Gastroesophageal sphincter (tissue), 4 donors: Measurements from ENCODE around the gene SAP130. TPM values are rescaled to one million over a fixed set of nuclear protein-coding genes. Genes with fewer than 3 reads are reported as not detected.

ENCODE experiments used
- ATAC-seq: fragments of 150-250 bp; one replicate; pipeline ENCODE4 v1.9.1; 2016; ENCODE audit warnings: mild to moderate bottlenecking, moderate library complexity
- H3K27ac ChIP-seq, 4 donors: fragments of 200-600 bp; sonication (generic) in 3 of 4; 1 replicate in 3 of 4; 2 replicates in 1 of 4; pipeline ENCODE4 v1.5.1; 2016 to 2019
- H3K27me3 ChIP-seq: fragments of 200-600 bp; sonication (generic); one replicate; pipeline ENCODE4 v1.5.1; 2019
- H3K36me3 ChIP-seq, 2 donors: fragments of 200-600 bp; sonication (generic); one replicate each; pipeline ENCODE4 v1.5.1; 2019; ENCODE audit warnings: control low read depth in 1 of 2
- H3K4me1 ChIP-seq, 3 donors: fragments of 200-600 bp; sonication (generic); 1 replicate in 2 of 3; 2 replicates in 1 of 3; pipeline ENCODE4 v1.5.1; 2016 to 2019; ENCODE audit warnings: control low read depth in 2 of 3
- H3K4me3 ChIP-seq, 2 donors: fragments of 200-600 bp; sonication (generic); one replicate each; pipeline ENCODE4 v1.5.1; 2019; ENCODE audit warnings: mild to moderate bottlenecking in 1 of 2, moderate library complexity in 1 of 2
- H3K9me3 ChIP-seq, 3 donors: fragments of 200-600 bp; sonication (generic); one replicate each; pipeline ENCODE4 v1.5.1; 2017 to 2019; ENCODE audit warnings: control low read depth in 2 of 3
- EP300 ChIP-seq: sonication (generic); formaldehyde crosslinking; IDR thresholded peaks from one replicate; pipeline ENCODE4 v1.6.1; 2017; ENCODE audit warnings: antibody characterized with exemption, mild to moderate bottlenecking
- POLR2A ChIP-seq, 2 donors: fragments of 450-650 bp; IDR thresholded peaks; one replicate each; pipeline ENCODE4 v1.6.1; 2017; ENCODE audit warnings: antibody characterized with exemption in 2 of 2, mild to moderate bottlenecking in 2 of 2, moderate library complexity in 1 of 2
- POLR2AphosphoS5 ChIP-seq: sonication (generic); formaldehyde crosslinking; IDR thresholded peaks from one replicate; pipeline ENCODE4 v1.6.1; 2017; ENCODE audit warnings: antibody characterized with exemption
- WGBS, 2 donors: methylation state at CpG; one replicate each; pipeline ENCODE4 v1.1.5; 2018; ENCODE audit warnings: low coverage in 1 of 2; 5-methylcytosine and 5-hydroxymethylcytosine counted together
- total RNA-seq, 4 donors: library from RNA; depleted of rRNA; stranded (reverse); fragments of >200 nt; gene quantifications; one replicate each; pipeline ENCODE4 v1.1.0, GENCODE V29; 2016
- TF ChIP-seq, protein P1 (sequence below), 4 experiments: fragments of 200-600 bp in 2 of 4; fragments of 450-650 bp in 2 of 4; sonication (generic) in 1 of 4; IDR thresholded peaks; one replicate each; pipeline ENCODE4 v1.5.1; 2017 to 2019; ENCODE audit warnings: antibody characterized with exemption in 4 of 4, mild to moderate bottlenecking in 2 of 4, moderate library complexity in 2 of 4

Gene SAP130
- total RNA-seq, 4 donors from 2014 or later, result 6.9 to 13.4 (median 9.7) TPM

DNA sequence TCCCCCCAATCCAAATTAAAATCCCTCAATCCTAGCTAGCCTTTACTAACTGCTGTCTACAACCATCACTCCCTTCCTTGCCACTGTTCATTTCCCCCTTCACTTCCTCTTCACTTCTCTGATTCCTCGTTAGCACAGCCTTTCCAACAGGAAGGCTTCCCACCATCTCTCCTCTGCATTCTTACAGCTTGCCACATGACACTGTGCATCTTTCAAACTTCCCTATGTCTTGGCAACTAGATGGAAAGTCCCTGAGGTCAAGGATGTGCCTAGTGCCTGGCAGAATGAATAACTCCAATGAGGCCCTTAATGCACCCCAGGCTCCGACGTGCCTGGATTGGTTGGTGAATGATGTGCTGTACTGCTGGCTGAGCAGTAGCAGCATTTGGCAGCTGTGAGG, 15.2 kb downstream of the SAP130 start:
- TF ChIP-seq, protein P1, sequence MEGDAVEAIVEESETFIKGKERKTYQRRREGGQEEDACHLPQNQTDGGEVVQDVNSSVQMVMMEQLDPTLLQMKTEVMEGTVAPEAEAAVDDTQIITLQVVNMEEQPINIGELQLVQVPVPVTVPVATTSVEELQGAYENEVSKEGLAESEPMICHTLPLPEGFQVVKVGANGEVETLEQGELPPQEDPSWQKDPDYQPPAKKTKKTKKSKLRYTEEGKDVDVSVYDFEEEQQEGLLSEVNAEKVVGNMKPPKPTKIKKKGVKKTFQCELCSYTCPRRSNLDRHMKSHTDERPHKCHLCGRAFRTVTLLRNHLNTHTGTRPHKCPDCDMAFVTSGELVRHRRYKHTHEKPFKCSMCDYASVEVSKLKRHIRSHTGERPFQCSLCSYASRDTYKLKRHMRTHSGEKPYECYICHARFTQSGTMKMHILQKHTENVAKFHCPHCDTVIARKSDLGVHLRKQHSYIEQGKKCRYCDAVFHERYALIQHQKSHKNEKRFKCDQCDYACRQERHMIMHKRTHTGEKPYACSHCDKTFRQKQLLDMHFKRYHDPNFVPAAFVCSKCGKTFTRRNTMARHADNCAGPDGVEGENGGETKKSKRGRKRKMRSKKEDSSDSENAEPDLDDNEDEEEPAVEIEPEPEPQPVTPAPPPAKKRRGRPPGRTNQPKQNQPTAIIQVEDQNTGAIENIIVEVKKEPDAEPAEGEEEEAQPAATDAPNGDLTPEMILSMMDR (IDR thresholded peaks at IDR 0.05), result no peak
- TF ChIP-seq POLR2AphosphoS5, result no peak
- no peak for TF ChIP-seq POLR2A (IDR thresholded peaks at IDR 0.05)
- no peak for TF ChIP-seq EP300
- H3K9me3 ChIP-seq, result no peaks in the 10 kb centered on the region
- ATAC-seq, result no peak
- H3K4me3 ChIP-seq, result no peak overlapping the region
- peaks cover 11 to 100% of the 10 kb centered on the region in 2 donors for H3K36me3 ChIP-seq
- H3K4me1 ChIP-seq, result no peaks in the 10 kb centered on the region
- H3K27ac ChIP-seq, result no peak overlapping the region
- WGBS, 2 donors, result 78 to 89% methylated on average over 1 to 3 of the region's 3 CpGs
- H3K27me3 ChIP-seq, result no peaks in the 10 kb centered on the region

DNA sequence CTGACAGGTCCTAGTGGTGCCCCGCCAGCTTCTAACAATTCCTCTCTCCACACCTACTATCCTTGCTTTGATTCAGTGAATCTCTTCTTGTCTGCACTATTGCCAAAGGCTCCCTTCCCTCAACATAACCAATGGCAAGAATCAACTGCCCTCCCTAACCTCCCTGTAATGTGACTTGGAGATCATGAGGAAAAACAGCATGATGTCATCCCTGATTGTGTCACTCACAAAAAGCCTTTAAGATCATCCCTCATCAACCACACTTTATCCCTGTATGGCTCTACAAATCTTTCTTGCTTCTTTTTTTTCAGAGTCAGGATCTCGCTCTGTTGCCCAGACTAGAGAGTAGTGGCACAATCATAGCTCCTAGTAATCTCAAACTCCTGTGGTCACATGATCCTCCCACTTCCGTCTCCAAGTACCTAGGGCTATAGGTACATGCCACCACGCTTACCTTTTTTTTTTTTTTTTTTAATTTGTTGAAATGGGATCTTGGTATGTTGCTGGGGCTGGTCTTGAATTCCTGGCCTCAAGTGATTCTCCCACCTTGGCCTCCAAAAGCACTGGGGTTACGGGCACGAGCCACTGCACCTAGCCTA, 19.7 kb downstream of the SAP130 start:
- peaks cover 11 to 99% of the 10 kb centered on the region in 2 donors for H3K36me3 ChIP-seq
- no peak overlapping the region for H3K4me3 ChIP-seq
- no peak overlapping the region for H3K27ac ChIP-seq
- WGBS, 2 donors, result 88 to 90% methylated on average over 5 to 6 of the region's 6 CpGs
- no peaks in the 10 kb centered on the region for H3K9me3 ChIP-seq
- no peak for TF ChIP-seq EP300
- TF ChIP-seq POLR2A (IDR thresholded peaks at IDR 0.05), result no peak
- TF ChIP-seq POLR2AphosphoS5, result no peak
- TF ChIP-seq, protein P1 (IDR thresholded peaks at IDR 0.05), result no peak
- no peaks in the 10 kb centered on the region for H3K4me1 ChIP-seq
- ATAC-seq, result no peak
- H3K27me3 ChIP-seq, result no peaks in the 10 kb centered on the region

DNA sequence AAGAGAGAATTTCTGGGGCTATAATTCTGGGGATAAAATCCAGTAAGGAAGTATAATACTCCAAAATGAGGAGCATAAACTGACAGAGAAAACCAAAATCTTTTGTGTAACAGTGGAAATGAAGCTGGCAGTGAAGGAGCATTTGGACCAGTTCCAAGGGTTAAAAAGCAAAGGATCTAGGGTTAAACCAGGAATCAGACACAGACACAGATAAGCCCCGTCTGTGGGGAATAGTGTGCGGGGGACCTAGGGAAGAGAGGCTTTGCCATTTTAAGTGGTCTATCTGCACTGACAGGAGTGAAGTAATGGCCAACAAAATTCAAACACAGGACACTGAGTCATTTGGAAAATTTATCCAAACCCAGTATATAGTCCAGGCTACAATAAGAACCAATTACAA, 23.4 kb downstream of the SAP130 start:
- Histone ChIP-seq H3K4me3 (no peak overlapping the region), H3K27ac (no peak overlapping the region), H3K9me3 (no peaks in the 10 kb centered on the region), H3K36me3 (peaks cover under 1 to 99% of the 10 kb centered on the region in 2 donors), H3K27me3 (no peaks in the 10 kb centered on the region), H3K4me1 (no peaks in the 10 kb centered on the region)
- TF ChIP-seq POLR2AphosphoS5 (no peak), POLR2A (IDR thresholded peaks at IDR 0.05) (no peak), EP300 (no peak)
- TF ChIP-seq, protein P1 (IDR thresholded peaks at IDR 0.05), result no peak
- 56% methylated on average over 2 of the region's 2 CpGs; no CpG with 5 or more reads in 1 of the 2 donors for WGBS, 2 donors
- ATAC-seq, result no peak

DNA sequence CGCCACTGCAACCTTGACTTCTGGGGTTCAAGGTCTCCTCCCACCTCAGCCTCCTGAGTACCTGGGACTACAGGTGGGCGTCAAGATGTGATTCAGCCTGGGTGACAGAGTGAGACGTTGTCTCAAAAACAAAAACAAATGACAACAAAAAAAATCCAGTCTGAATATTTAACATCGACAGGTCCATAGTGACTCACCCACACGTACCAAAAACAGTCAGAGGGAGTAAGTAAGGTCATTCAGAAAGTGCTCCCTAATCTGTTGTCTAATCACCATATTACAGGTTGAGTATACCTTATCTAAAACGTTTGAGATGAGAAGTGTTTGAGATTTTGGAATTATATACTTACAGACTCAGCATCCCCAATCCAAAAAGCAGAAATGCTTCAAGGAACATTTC, 24.4 kb downstream of the SAP130 start:
- 81 to 100% methylated on average over 3 to 6 of the region's 6 CpGs for WGBS, 2 donors
- no peaks in the 10 kb centered on the region for H3K4me1 ChIP-seq
- no peak for ATAC-seq
- H3K9me3 ChIP-seq, result no peaks in the 10 kb centered on the region
- TF ChIP-seq, protein P1 (IDR thresholded peaks at IDR 0.05), result no peak
- TF ChIP-seq POLR2A (IDR thresholded peaks at IDR 0.05) (no peak), POLR2AphosphoS5 (no peak), EP300 (no peak)
- no peak overlapping the region for H3K4me3 ChIP-seq
- peaks cover 0 to 99% of the 10 kb centered on the region in 2 donors for H3K36me3 ChIP-seq
- no peaks in the 10 kb centered on the region for H3K27me3 ChIP-seq
- no peak overlapping the region for H3K27ac ChIP-seq

DNA sequence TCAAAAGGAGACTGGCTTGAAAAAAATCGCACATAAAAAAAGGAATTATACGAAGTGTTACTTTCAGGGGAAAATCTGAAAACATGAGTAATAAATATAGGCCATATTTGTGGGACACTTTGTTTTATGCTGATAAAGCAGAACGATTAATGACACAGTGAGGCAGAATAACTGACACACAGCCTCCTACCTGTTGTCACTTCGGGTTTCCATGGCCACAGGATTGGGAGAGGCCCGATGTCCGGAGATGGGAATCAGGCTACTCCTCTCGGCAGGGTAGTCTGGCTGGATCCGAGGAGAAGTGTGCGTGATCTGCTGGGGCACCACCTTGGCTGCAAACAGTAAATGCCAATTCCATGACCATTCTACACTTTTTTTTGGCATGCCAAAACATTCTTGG, 31.7 kb downstream of the SAP130 start:
- TF ChIP-seq POLR2AphosphoS5 (no peak), EP300 (no peak), POLR2A (IDR thresholded peaks at IDR 0.05) (no peak)
- TF ChIP-seq, protein P1 (IDR thresholded peaks at IDR 0.05), result no peak
- 88 to 89% methylated on average over 9 of the region's 9 CpGs for WGBS, 2 donors
- Histone ChIP-seq H3K9me3 (no peaks in the 10 kb centered on the region), H3K27me3 (no peaks in the 10 kb centered on the region), H3K27ac (no peak overlapping the region), H3K36me3 (peaks cover 0 to 98% of the 10 kb centered on the region in 2 donors), H3K4me3 (no peak overlapping the region), H3K4me1 (no peaks in the 10 kb centered on the region)
- no peak for ATAC-seq
